HCT116 (cell line): ENCODE results near the gene MOCS2. TPM values are rescaled to one million over a fixed set of nuclear protein-coding genes. Genes with fewer than 3 reads are reported as not detected.

Experiments
- ATAC-seq: fragments of 200-7000 bp; cut with Tn5 transposase; 2 replicates; pipeline ENCODE4 v1.9.1; 2020; ENCODE audit warnings: mild to moderate bottlenecking, moderate library complexity
- BruUV-seq: library from RNA; stranded (reverse); fragments of 400-500 nt; replicated peaks from 2 replicates; lab custom pipeline; 2021; lab: Mats Ljungman, UMichigan
- CTCF ChIA-PET: fragments of 300-600 bp; sonication (Branson Sonifier 250); formaldehyde crosslinking; loops from one replicate; lab custom pipeline; 2021; ENCODE audit warnings: antibody characterized with exemption; lab: Charles Lee
- POLR2A ChIA-PET: fragments of 300-600, 350-600 bp; sonication (Branson Sonifier 250); formaldehyde crosslinking; loops from one replicate; lab custom pipeline; 2021; ENCODE audit warnings: antibody characterized with exemption; lab: Charles Lee
- RAD21 ChIA-PET, 2 experiments: fragments of 300-600 bp; sonication (Branson Sonifier 250); formaldehyde crosslinking; loops; one replicate each; lab custom pipeline; 2023; ENCODE audit warnings: low total read pairs in 2 of 2; ENCODE audit not compliant: uncharacterized antibody in 2 of 2, unreplicated experiment in 2 of 2, low non-redundant PET in 1 of 2; lab: Charles Lee
- DNase-seq: peaks from one replicate; pipeline ENCODE4 v3.0.0-alpha.2; 2010; ENCODE audit warnings: low read depth, low spot score
- H2AFZ ChIP-seq: fragments of 200-600 bp; shearing (Covaris generic), sonication (generic); 2 replicates; pipeline ENCODE4 v1.6.1; 2017; ENCODE audit warnings: low read depth, mixed run types, mixed read lengths, antibody characterized with exemption, low read length; ENCODE audit not compliant: poor library complexity, severe bottlenecking
- H3K27ac ChIP-seq: 2 replicates; pipeline ENCODE4 v1.5.1; 2012; ENCODE audit warnings: low read depth, low read length
- H3K27me3 ChIP-seq: fragments of 200-600 bp; sonication (generic); 2 replicates; pipeline ENCODE4 v1.6.1; 2016; ENCODE audit warnings: mixed run types, low read length, mixed read lengths; ENCODE audit not compliant: insufficient read depth
- H3K36me3 ChIP-seq, 2 experiments: fragments of 200-500 bp in 1 of 2; fragments of 200-600 bp in 1 of 2; sonication (Bioruptor generic) in 1 of 2; sonication (generic) in 1 of 2; 2 replicates each; pipeline versions ENCODE4 v1.5.1 to v1.6.1; 2014 to 2016; ENCODE audit warnings: low read length in 2 of 2, inconsistent platforms in 1 of 2, mixed read lengths in 1 of 2, mixed run types in 1 of 2; ENCODE audit not compliant: insufficient read depth in 2 of 2, control insufficient read depth in 1 of 2
- H3K4me1 ChIP-seq, 2 experiments: fragments of 200-600 bp in 1 of 2; sonication (generic) in 1 of 2; 2 replicates each; pipeline versions ENCODE4 v1.5.1 to v1.6.1; 2012 to 2017; ENCODE audit warnings: low read length in 2 of 2, inconsistent platforms in 1 of 2, mild to moderate bottlenecking in 1 of 2, mixed read lengths in 1 of 2, mixed run types in 1 of 2, moderate library complexity in 1 of 2; ENCODE audit not compliant: insufficient read depth in 2 of 2, control insufficient read depth in 1 of 2
- H3K4me2 ChIP-seq: fragments of 200-600 bp; sonication (generic); 2 replicates; pipeline ENCODE4 v1.6.1; 2017; ENCODE audit warnings: mixed run types, low read length, mixed read lengths
- H3K4me3 ChIP-seq, 2 experiments: fragments of 200-600 bp in 1 of 2; sonication (generic) in 1 of 2; replicated peaks in 1 of 2; 2 replicates each; pipeline ENCODE4 v1.5.1; 2011 to 2016; ENCODE audit warnings: low read length in 2 of 2, control low read depth in 1 of 2, low read depth in 1 of 2, mild to moderate bottlenecking in 1 of 2, mixed read lengths in 1 of 2, mixed run types in 1 of 2
- H3K79me2 ChIP-seq: fragments of 200-600 bp; sonication (generic); 2 replicates; pipeline ENCODE4 v1.6.1; 2017; ENCODE audit warnings: mild to moderate bottlenecking, mixed run types, low read length, moderate library complexity, mixed read lengths; ENCODE audit not compliant: insufficient read depth
- H3K9ac ChIP-seq: fragments of 200-600 bp; sonication (generic); 2 replicates; pipeline ENCODE4 v1.6.1; 2016; ENCODE audit warnings: low read length, mixed read lengths
- H3K9me2 ChIP-seq: fragments of 200-600 bp; sonication (generic), shearing (Covaris generic); 2 replicates; pipeline ENCODE4 v1.6.1; 2017; ENCODE audit warnings: mixed run types, mild to moderate bottlenecking, moderate library complexity; ENCODE audit not compliant: insufficient read depth
- H3K9me3 ChIP-seq, 2 experiments: fragments of 200-500 bp in 1 of 2; fragments of 200-600 bp in 1 of 2; sonication (Bioruptor generic) in 1 of 2; sonication (generic) in 1 of 2; 2 replicates each; pipeline ENCODE4 v1.6.1; 2014 to 2017; ENCODE audit warnings: low read length in 2 of 2, mixed read lengths in 2 of 2, inconsistent platforms in 1 of 2, low read depth in 1 of 2, mild to moderate bottlenecking in 1 of 2, mixed run types in 1 of 2, moderate library complexity in 1 of 2; ENCODE audit not compliant: control insufficient read depth in 1 of 2, insufficient read depth in 1 of 2
- H4K20me1 ChIP-seq: fragments of 200-600 bp; sonication (generic), shearing (Covaris generic); 2 replicates; pipeline ENCODE4 v1.6.1; 2017; ENCODE audit warnings: mixed run types, mild to moderate bottlenecking, moderate library complexity; ENCODE audit not compliant: insufficient read depth
- EZH2 ChIP-seq: fragments of 200-600 bp; sonication (generic); IDR thresholded peaks from 2 replicates; pipeline ENCODE4 v1.6.1; 2017; ENCODE audit warnings: antibody characterized with exemption, mixed run types
- EZH2phosphoT487 ChIP-seq: fragments of 200-600 bp; IDR thresholded peaks from 2 replicates; pipeline ENCODE4 v1.6.1; 2018; ENCODE audit warnings: antibody characterized with exemption, borderline replicate concordance
- FOSL1 ChIP-seq: IDR thresholded peaks from 2 replicates; pipeline ENCODE4 v1.6.1; 2012; ENCODE audit warnings: low read depth
- JUND ChIP-seq: IDR thresholded peaks from 2 replicates; pipeline ENCODE4 v1.6.1; 2012
- POLR2A ChIP-seq: IDR thresholded peaks from 2 replicates; pipeline ENCODE4 v1.7.0; 2011; ENCODE audit warnings: borderline replicate concordance; ENCODE audit not compliant: insufficient read depth, insufficient read length; ENCODE audit errors: extremely low read depth
- REST ChIP-seq: IDR thresholded peaks from 2 replicates; pipeline ENCODE4 v1.6.1; 2012; ENCODE audit warnings: low read depth
- SIN3A ChIP-seq: IDR thresholded peaks from 2 replicates; pipeline ENCODE4 v1.6.1; 2012; ENCODE audit warnings: low read depth
- SP1 ChIP-seq: IDR thresholded peaks from 2 replicates; pipeline ENCODE4 v1.6.1; 2012; ENCODE audit warnings: low read depth
- TCF7L2 ChIP-seq: IDR thresholded peaks from 2 replicates; pipeline ENCODE4 v1.7.0; 2011; ENCODE audit warnings: borderline replicate concordance, inconsistent platforms; ENCODE audit not compliant: insufficient read depth, insufficient read length; ENCODE audit errors: extremely low read depth
- ZBTB33 ChIP-seq: IDR thresholded peaks from 2 replicates; pipeline ENCODE4 v1.6.1; 2011; ENCODE audit warnings: mild to moderate bottlenecking, low read length, moderate library complexity; ENCODE audit not compliant: insufficient replicate concordance; ENCODE audit errors: extremely low read depth
- intact Hi-C: fragments of 100-400 bp; cut with micrococcal nuclease; formaldehyde crosslinking; loops from 2 replicates; pipeline ENCODE4 v1.10.0; 2022
- total RNA-seq: library from RNA; stranded (reverse); gene quantifications from one replicate; pipeline ENCODE4 v1.2.1, GENCODE V29; 2021; ENCODE audit not compliant: unreplicated experiment

MOCS2 gene
- total RNA-seq, 1 experiment from 2014 or later = 34.0 TPM

- DNase-seq = no peak
- H3K4me1 ChIP-seq = no peaks in the 10 kb centered on the region
- no peak overlapping the region for H2AFZ ChIP-seq
- intact Hi-C loops = no loop called here
- no peaks in the 10 kb centered on the region for H3K9me3 ChIP-seq
- no peaks in the 10 kb centered on the region for H4K20me1 ChIP-seq
- no peaks in the 10 kb centered on the region for H3K9me2 ChIP-seq
- ChIA-PET CTCF (no interaction called here), POLR2A (no interaction called here)
- peaks cover 9 to 59% of the 10 kb centered on the region in 2 experiments; a peak in 3 of 4 replicates for H3K36me3 ChIP-seq
- BruUV-seq = no TSS peak
- no peak for ATAC-seq
- no peak for TF ChIP-seq SIN3A
- no peak for TF ChIP-seq EZH2
- TF ChIP-seq TCF7L2 = no peak
- TF ChIP-seq EZH2phosphoT487 = no peak
- TF ChIP-seq REST = no peak
- TF ChIP-seq, all 23 proteins: peak for 0
- Histone ChIP-seq H3K4me2 (no peak overlapping the region), H3K27ac (no peak overlapping the region), H3K4me3 (no peak overlapping the region), H3K9ac (no peak overlapping the region), H3K79me2 (no peaks in the 10 kb centered on the region), H3K27me3 (no peaks in the 10 kb centered on the region)
- RAD21 ChIA-PET = no interaction called here
Measured at GRCh38 chr5:53063791-53064190, 45.8 kb downstream of the MOCS2 start.

- POLR2A ChIA-PET = no interaction called here
- H2AFZ ChIP-seq = no peak overlapping the region
- RAD21 ChIA-PET = no interaction called here
- H3K79me2 ChIP-seq = no peaks in the 10 kb centered on the region
- no peak overlapping the region for H3K4me3 ChIP-seq
- no peak overlapping the region for H3K9ac ChIP-seq
- H3K27me3 ChIP-seq = no peaks in the 10 kb centered on the region
- H3K36me3 ChIP-seq = peaks cover 6 to 60% of the 10 kb centered on the region in 2 experiments; a peak in 3 of 4 replicates
- H4K20me1 ChIP-seq = no peaks in the 10 kb centered on the region
- H3K9me3 ChIP-seq = no peaks in the 10 kb centered on the region
- CTCF ChIA-PET = no interaction called here
- H3K9me2 ChIP-seq = no peaks in the 10 kb centered on the region
- H3K4me1 ChIP-seq = no peaks in the 10 kb centered on the region
- H3K4me2 ChIP-seq = no peak overlapping the region
- intact Hi-C loops = no loop called here
- no peak overlapping the region for H3K27ac ChIP-seq
- ATAC-seq (no peak), DNase-seq (no peak)
- BruUV-seq = no TSS peak
- TF ChIP-seq JUND (no peak), FOSL1 (no peak), SP1 (no peak), SIN3A (no peak), REST (no peak), ZBTB33 (no peak), POLR2A (no peak)
Measured at GRCh38 chr5:53063176-53063575, 46.4 kb downstream of the MOCS2 start.
